NB4 (cell line): ENCODE results near the gene PIGM.

Source experiments
- POLR2A ChIP-seq: IDR thresholded peaks from 2 replicates; pipeline ENCODE4 v1.6.1; 2011; ENCODE audit warnings: mild to moderate bottlenecking; ENCODE audit not compliant: insufficient read length; ENCODE audit errors: extremely low read depth
- TF ChIP-seq, protein P1 (sequence below): IDR thresholded peaks from one replicate; pipeline ENCODE4 v1.5.1; 2012; ENCODE audit warnings: low read depth, low read length
- TF ChIP-seq, protein P2 (sequence below): IDR thresholded peaks from 2 replicates; pipeline ENCODE4 v1.6.1; 2011; ENCODE audit warnings: low read depth, low read length

DNA sequence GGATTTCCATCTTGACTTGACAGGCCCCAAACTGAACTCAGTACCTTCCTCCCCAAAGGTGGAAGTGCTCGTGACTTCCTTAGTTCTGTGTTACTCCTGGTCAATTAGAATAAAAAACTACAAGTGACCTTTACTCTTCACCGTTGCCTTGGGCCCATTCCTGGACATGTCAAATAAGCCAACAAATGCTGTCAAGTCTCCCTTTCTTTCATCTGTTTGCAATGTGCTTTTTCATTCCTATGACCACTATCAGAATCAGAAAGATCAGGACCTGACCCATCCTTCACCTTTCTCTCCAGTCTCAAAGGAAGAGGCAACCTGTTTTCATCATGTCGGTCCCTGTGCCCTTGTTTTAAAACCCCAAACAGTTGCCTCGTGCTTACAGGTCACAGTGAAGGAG, 43.1 kb upstream of the PIGM start:
- TF ChIP-seq, protein P1, sequence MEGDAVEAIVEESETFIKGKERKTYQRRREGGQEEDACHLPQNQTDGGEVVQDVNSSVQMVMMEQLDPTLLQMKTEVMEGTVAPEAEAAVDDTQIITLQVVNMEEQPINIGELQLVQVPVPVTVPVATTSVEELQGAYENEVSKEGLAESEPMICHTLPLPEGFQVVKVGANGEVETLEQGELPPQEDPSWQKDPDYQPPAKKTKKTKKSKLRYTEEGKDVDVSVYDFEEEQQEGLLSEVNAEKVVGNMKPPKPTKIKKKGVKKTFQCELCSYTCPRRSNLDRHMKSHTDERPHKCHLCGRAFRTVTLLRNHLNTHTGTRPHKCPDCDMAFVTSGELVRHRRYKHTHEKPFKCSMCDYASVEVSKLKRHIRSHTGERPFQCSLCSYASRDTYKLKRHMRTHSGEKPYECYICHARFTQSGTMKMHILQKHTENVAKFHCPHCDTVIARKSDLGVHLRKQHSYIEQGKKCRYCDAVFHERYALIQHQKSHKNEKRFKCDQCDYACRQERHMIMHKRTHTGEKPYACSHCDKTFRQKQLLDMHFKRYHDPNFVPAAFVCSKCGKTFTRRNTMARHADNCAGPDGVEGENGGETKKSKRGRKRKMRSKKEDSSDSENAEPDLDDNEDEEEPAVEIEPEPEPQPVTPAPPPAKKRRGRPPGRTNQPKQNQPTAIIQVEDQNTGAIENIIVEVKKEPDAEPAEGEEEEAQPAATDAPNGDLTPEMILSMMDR: no peak
- no peak for TF ChIP-seq POLR2A
- TF ChIP-seq, protein P2, sequence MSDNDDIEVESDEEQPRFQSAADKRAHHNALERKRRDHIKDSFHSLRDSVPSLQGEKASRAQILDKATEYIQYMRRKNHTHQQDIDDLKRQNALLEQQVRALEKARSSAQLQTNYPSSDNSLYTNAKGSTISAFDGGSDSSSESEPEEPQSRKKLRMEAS: no peak
